ENCODE measurements around the gene CHP1. TPM values are rescaled to one million over a fixed set of nuclear protein-coding genes. Genes with fewer than 3 reads are reported as not detected.

CHP1 gene
- total and polyA plus RNA-seq, 9 of the 15 experiments (the other 6 are each of a cell fraction or from before 2014, with no cell fraction given) = 31.7 to 83.4 (median 67.6) TPM

DNA sequence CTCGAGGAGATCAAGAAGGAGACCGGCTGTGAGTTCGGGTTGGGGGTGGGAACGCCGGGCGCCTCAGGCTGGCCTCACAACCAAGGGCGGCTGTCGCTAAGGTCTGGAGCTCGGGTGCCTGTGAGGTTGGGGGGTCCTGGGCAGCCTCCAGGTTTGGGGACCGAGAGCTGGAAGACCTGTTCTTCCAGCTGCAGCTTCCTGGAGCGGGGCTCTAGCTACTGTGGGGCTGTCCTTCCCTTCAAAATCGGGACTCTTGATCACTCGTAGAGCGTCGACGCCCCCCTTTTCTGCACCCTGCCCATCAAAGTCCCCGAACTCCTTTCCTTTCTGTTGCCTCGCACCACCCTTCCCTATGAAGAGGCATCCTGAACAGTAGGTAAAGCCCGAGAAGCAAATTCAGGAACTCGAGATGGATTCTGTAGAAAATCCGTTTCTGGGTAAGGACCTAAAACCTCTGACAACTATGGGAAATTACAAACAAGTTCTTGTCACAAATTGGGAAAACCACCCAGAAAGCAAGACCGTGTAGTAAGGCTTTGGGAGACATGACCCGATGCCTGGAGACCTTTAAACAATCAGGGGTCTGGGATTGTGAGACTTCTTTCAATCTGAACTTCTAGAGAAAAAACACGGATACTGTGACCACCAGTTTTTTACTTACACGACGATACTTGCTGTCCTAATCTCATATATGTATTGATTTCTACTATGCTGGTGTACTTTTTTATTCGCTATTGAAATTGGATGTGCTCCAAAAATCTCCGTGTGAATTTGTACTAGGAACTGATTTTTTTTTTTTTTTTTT, 556 bp downstream of the CHP1 start (continued):
- TF ChIP-seq, protein P1, sequence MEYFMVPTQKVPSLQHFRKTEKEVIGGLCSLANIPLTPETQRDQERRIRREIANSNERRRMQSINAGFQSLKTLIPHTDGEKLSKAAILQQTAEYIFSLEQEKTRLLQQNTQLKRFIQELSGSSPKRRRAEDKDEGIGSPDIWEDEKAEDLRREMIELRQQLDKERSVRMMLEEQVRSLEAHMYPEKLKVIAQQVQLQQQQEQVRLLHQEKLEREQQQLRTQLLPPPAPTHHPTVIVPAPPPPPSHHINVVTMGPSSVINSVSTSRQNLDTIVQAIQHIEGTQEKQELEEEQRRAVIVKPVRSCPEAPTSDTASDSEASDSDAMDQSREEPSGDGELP (CRISPR knock-in tag; IDR thresholded peaks at IDR 0.05; ENCODE audit: borderline replicate concordance) = no peak
- TF ChIP-seq SMARCC2 (IDR thresholded peaks at IDR 0.05; ENCODE audit: low read depth) (0 out of 2 replicates have a peak, but pooled peaks have one; percentile 27), RBBP5 (IDR thresholded peaks at IDR 0.05; ENCODE audit: borderline replicate concordance, insufficient read depth, low read length, poor library complexity, severe bottlenecking) (peak; percentile 37), ZNF3 (CRISPR knock-in tag; IDR thresholded peaks at IDR 0.05) (no peak), SMARCA4 (IDR thresholded peaks at IDR 0.05) (0 out of 2 replicates have a peak, but pooled peaks have one; percentile 4), PHF8 (IDR thresholded peaks at IDR 0.05; ENCODE audit: borderline replicate concordance, low read length) (no peak), FOXM1 (IDR thresholded peaks at IDR 0.05; ENCODE audit: low read depth) (no peak), FOXM1 (CRISPR knock-in tag; IDR thresholded peaks at IDR 0.05; ENCODE audit: low read depth) (no peak), NFIC (IDR thresholded peaks at IDR 0.05) (peak; percentile 72), ZNF175 (CRISPR knock-in tag; IDR thresholded peaks at IDR 0.05; ENCODE audit: low read depth) (no peak), EZH2 (IDR thresholded peaks at IDR 0.05; ENCODE audit: borderline replicate concordance, low read depth, low read length) (no peak), BRCA1 (IDR thresholded peaks at IDR 0.05) (no peak), BRCA1 (CRISPR knock-in tag; IDR thresholded peaks at IDR 0.05) (no peak), FOXK2 (conservative IDR thresholded peaks at IDR 0.05 in 1 of 2, IDR thresholded peaks at IDR 0.05 in 1 of 2; ENCODE audit: low read depth in 2 of 2) (no peak), NR2F6 (CRISPR knock-in tag; IDR thresholded peaks at IDR 0.05) (no peak), CHD1 (IDR thresholded peaks at IDR 0.05; ENCODE audit: low read length) (no peak), NFE2 (IDR thresholded peaks at IDR 0.05; ENCODE audit: low read depth) (no peak), ZNF165 (CRISPR knock-in tag; IDR thresholded peaks at IDR 0.05; ENCODE audit: borderline replicate concordance) (no peak)
- TF ChIP-seq, protein P2, sequence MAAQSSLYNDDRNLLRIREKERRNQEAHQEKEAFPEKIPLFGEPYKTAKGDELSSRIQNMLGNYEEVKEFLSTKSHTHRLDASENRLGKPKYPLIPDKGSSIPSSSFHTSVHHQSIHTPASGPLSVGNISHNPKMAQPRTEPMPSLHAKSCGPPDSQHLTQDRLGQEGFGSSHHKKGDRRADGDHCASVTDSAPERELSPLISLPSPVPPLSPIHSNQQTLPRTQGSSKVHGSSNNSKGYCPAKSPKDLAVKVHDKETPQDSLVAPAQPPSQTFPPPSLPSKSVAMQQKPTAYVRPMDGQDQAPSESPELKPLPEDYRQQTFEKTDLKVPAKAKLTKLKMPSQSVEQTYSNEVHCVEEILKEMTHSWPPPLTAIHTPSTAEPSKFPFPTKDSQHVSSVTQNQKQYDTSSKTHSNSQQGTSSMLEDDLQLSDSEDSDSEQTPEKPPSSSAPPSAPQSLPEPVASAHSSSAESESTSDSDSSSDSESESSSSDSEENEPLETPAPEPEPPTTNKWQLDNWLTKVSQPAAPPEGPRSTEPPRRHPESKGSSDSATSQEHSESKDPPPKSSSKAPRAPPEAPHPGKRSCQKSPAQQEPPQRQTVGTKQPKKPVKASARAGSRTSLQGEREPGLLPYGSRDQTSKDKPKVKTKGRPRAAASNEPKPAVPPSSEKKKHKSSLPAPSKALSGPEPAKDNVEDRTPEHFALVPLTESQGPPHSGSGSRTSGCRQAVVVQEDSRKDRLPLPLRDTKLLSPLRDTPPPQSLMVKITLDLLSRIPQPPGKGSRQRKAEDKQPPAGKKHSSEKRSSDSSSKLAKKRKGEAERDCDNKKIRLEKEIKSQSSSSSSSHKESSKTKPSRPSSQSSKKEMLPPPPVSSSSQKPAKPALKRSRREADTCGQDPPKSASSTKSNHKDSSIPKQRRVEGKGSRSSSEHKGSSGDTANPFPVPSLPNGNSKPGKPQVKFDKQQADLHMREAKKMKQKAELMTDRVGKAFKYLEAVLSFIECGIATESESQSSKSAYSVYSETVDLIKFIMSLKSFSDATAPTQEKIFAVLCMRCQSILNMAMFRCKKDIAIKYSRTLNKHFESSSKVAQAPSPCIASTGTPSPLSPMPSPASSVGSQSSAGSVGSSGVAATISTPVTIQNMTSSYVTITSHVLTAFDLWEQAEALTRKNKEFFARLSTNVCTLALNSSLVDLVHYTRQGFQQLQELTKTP (IDR thresholded peaks at IDR 0.05; ENCODE audit: low read depth in 1 of 2, partially characterized antibody in 2 of 2) = no peak

Data from K562 (cell line).